ENCODE measurements around the gene TBPL1. TPM values are rescaled to one million over a fixed set of nuclear protein-coding genes. Genes with fewer than 3 reads are reported as not detected.

The TBPL1 gene
- total RNA-seq, 1 experiment from 2014 or later: 39.7 TPM

GRCh38 chr6:133917781-133918180 lies 35.2 kb upstream of the TBPL1 start:
- Histone ChIP-seq H3K27me3 (ENCODE audit: control insufficient read depth, insufficient read depth, low read length) (peaks cover 2% of the 10 kb centered on the region; the same call in 1 of the 2 replicates), H3K9me3 (ENCODE audit: control insufficient read depth, insufficient read depth, low read depth, low read length) (no peaks in the 10 kb centered on the region), H3K4me3 (ENCODE audit: low read depth in 2 of 2, low read length in 2 of 2) (no peak overlapping the region), H3K36me3 (ENCODE audit: control insufficient read depth, insufficient read depth, low read length) (no peaks in the 10 kb centered on the region), H3K4me1 (ENCODE audit: control insufficient read depth, insufficient read depth, low read length) (no peaks in the 10 kb centered on the region), H3K27ac (ENCODE audit: low read length) (no peak overlapping the region)
- ATAC-seq (no peak), DNase-seq (ENCODE audit: low read depth, low spot score) (no peak)
- in situ Hi-C loops (cut with HindIII; ENCODE audit: low pct_unique_long_range_greater_than_20kb, low sequenced_read_pairs): no loop called here
- no TSS peak for BruUV-seq (replicated peaks)
- TF ChIP-seq POLR2AphosphoS5 (IDR thresholded peaks at IDR 0.05; ENCODE audit: low read depth, low read length) (no peak), SIN3A (IDR thresholded peaks at IDR 0.05; ENCODE audit: borderline replicate concordance, insufficient read depth, low read depth, low read length) (no peak), REST (IDR thresholded peaks at IDR 0.05; ENCODE audit: insufficient read depth in 1 of 2, low read depth in 2 of 2, low read length in 1 of 2) (no peak), TCF7L2 (IDR thresholded peaks at IDR 0.05; ENCODE audit: low read depth, low read length) (no peak), CTCF (IDR thresholded peaks at IDR 0.05) (no peak)
- intact Hi-C loops (cut with micrococcal nuclease; ENCODE audit: unreplicated experiment): loop anchor here (10.0 kb wide), 1 partner anchor 1073 kb away; no protein-coding TSS in a partner anchor
- ChIA-PET CTCF (interaction anchor here (3.6 kb wide), 1 partner anchor 80 kb away, joined by 20 read pairs; no protein-coding TSS in a partner anchor), POLR2A (no interaction called here)

GRCh38 chr6:133918208-133918930 lies 34.7 kb upstream of the TBPL1 start:
- in situ Hi-C loops (cut with HindIII; ENCODE audit: low pct_unique_long_range_greater_than_20kb, low sequenced_read_pairs) (no loop called here), intact Hi-C loops (cut with micrococcal nuclease; ENCODE audit: unreplicated experiment) (loop anchor here (10.0 kb wide), 1 partner anchor 1074 kb away; no protein-coding TSS in a partner anchor)
- BruUV-seq (replicated peaks): no TSS peak
- ATAC-seq: no peak
- no peaks in the 10 kb centered on the region; the same call in 1 of the 2 replicates for H3K27me3 ChIP-seq (ENCODE audit: control insufficient read depth, insufficient read depth, low read length)
- no peaks in the 10 kb centered on the region for H3K4me1 ChIP-seq (ENCODE audit: control insufficient read depth, insufficient read depth, low read length)
- DNase-seq (ENCODE audit: low read depth, low spot score): no peak
- no peaks in the 10 kb centered on the region for H3K36me3 ChIP-seq (ENCODE audit: control insufficient read depth, insufficient read depth, low read length)
- ChIA-PET POLR2A (no interaction called here), CTCF (interaction anchor here (3.6 kb wide), 1 partner anchor 81 kb away, joined by 20 read pairs; no protein-coding TSS in a partner anchor)
- no peak overlapping the region for H3K27ac ChIP-seq (ENCODE audit: low read length)
- H3K9me3 ChIP-seq (ENCODE audit: control insufficient read depth, insufficient read depth, low read depth, low read length): no peaks in the 10 kb centered on the region
- H3K4me3 ChIP-seq (ENCODE audit: low read depth in 2 of 2, low read length in 2 of 2): no peak overlapping the region
- no peak for TF ChIP-seq REST (IDR thresholded peaks at IDR 0.05; ENCODE audit: insufficient read depth in 1 of 2, low read depth in 2 of 2, low read length in 1 of 2)
- no peak for TF ChIP-seq TCF7L2 (IDR thresholded peaks at IDR 0.05; ENCODE audit: low read depth, low read length)
- no peak for TF ChIP-seq POLR2AphosphoS5 (IDR thresholded peaks at IDR 0.05; ENCODE audit: low read depth, low read length)
